Pancreas (tissue), 10 donors: Measurements from ENCODE around the gene FBN3. TPM values are rescaled to one million over a fixed set of nuclear protein-coding genes. Genes with fewer than 3 reads are reported as not detected.

Experiments used
- ATAC-seq, 4 donors: fragments of 200-7000 bp; cut with Tn5 transposase; one replicate each; pipeline versions ENCODE4 v1.8.0 to v1.9.1; 2020; ENCODE audit warnings: mild to moderate bottlenecking in 4 of 4, moderate library complexity in 4 of 4
- DNase-seq, 6 donors: peaks; one replicate each; pipeline ENCODE4 v3.0.0-alpha.2; 2020
- FAIRE-seq: peaks from 2 replicates; lab custom pipeline; 2012; peaks lifted over from hg19 to GRCh38; lab: Jason Lieb, UNC
- H3K27ac ChIP-seq, 4 donors: fragments of 200-600 bp; sonication (generic); 1 replicate in 3 of 4; 2 replicates in 1 of 4; pipeline versions ENCODE4 v1.5.0 to v1.8.0; 2020
- H3K27me3 ChIP-seq, 4 donors: fragments of 200-600 bp; one replicate each; pipeline ENCODE4 v1.8.0; 2021
- H3K36me3 ChIP-seq, 3 donors: fragments of 200-600 bp; sonication (generic) in 1 of 3; one replicate each; pipeline versions ENCODE4 v1.5.0 to v1.8.0; 2020 to 2021
- H3K4me1 ChIP-seq, 3 donors: fragments of 200-600 bp; one replicate each; pipeline ENCODE4 v1.8.0; 2021
- H3K4me3 ChIP-seq, 4 donors: fragments of 200-600 bp; sonication (generic) in 2 of 4; one replicate each; pipeline versions ENCODE4 v1.5.0 to v1.8.0; 2020 to 2021
- H3K9me3 ChIP-seq, 4 donors: fragments of 200-600 bp; one replicate each; pipeline ENCODE4 v1.8.0; 2021
- WGBS, 2 donors: extraction: QIAGEN DNeasy Blood & Tissue Kit; methylation state at CpG; one replicate each; pipeline ENCODE4 v1.1.7; 2013; 5-methylcytosine and 5-hydroxymethylcytosine counted together
- intact Hi-C, 3 donors: fragments of 100-400 bp; cut with DNase I; formaldehyde crosslinking; loops; one replicate each; pipeline versions ENCODE4 v1.11.1 to v1.14.2; 2022
- polyA plus RNA-seq, 2 donors: library from polyadenylated mRNA; stranded (reverse); fragments of 200-250 nt; gene quantifications; one replicate each; pipeline ENCODE4 v1.2.3, GENCODE V29; 2013
- total RNA-seq, 6 donors: library from RNA; stranded (reverse); fragmentation: NEBNext Ultra II Directional in 4 of 6; extraction: Animal tissue kit (Norgen Biotek cat#: 25700) in 4 of 6; gene quantifications; one replicate each; pipeline versions ENCODE4 v1.2.1 to v1.2.4, GENCODE V29; 2021 to 2023
- TF ChIP-seq, protein P1 (sequence below), 4 donors: fragments of 200-600 bp; sonication (generic) in 3 of 4; IDR thresholded peaks; one replicate each; pipeline versions ENCODE4 v1.5.0 to v1.8.0; 2021; ENCODE audit warnings: antibody characterized with exemption in 4 of 4
- donor health status: healthy with polysubstance abuse.
- donor health status: DM: no; HTN: no; CAD: no; lungs with moderate emphysema.
- donor health status: DM: no; HTN: no; CAD: no.
- donor health status: control.
- donor health status: control.
- donor health status: Bipolar disorder and iron deficiency.
- donor health status: DM: yes; HTN: yes; CAD: no.
- donor health status: DM: no; HTN: no; CAD: no.
- donor health status: DM: no; HTN: no; CAD: no.
- donor health status: DM: yes; HTN: yes; CAD: no.

Gene FBN3
- total and polyA plus RNA-seq, 8 donors = under 0.01 to 0.20 (median 0.03) TPM; not detected in 2

GRCh38 chr19:8138201-8138600 lies 11.2 kb downstream of the FBN3 start:
- DNase-seq = no peak
- intact Hi-C loops = no loop called here

DNA sequence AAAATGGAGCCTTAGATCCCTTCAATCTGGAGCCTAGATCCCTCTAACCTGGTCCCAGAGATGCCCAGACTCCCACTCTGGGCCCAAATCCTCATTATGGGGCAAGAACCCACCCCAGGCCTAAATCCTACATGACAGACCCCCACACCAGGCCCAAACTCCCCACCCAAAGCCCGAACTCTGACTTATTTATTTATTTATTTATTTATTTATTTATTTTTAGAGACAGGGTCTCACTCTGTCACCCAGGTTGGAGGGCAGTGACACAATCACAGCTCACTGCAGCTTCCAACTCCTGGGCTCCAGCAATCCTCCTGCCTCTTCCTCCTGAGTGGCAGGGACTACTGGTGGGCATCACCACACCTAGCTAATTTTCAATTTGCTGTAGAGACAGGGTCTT lies 12.0 kb downstream of the FBN3 start:
- H3K27me3 ChIP-seq = no peaks in the 10 kb centered on the region
- intact Hi-C loops = no loop called here
- no peaks in the 10 kb centered on the region for H3K9me3 ChIP-seq
- FAIRE-seq (no peak), ATAC-seq (no peak), DNase-seq (no peak)
- TF ChIP-seq, protein P1, sequence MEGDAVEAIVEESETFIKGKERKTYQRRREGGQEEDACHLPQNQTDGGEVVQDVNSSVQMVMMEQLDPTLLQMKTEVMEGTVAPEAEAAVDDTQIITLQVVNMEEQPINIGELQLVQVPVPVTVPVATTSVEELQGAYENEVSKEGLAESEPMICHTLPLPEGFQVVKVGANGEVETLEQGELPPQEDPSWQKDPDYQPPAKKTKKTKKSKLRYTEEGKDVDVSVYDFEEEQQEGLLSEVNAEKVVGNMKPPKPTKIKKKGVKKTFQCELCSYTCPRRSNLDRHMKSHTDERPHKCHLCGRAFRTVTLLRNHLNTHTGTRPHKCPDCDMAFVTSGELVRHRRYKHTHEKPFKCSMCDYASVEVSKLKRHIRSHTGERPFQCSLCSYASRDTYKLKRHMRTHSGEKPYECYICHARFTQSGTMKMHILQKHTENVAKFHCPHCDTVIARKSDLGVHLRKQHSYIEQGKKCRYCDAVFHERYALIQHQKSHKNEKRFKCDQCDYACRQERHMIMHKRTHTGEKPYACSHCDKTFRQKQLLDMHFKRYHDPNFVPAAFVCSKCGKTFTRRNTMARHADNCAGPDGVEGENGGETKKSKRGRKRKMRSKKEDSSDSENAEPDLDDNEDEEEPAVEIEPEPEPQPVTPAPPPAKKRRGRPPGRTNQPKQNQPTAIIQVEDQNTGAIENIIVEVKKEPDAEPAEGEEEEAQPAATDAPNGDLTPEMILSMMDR (IDR thresholded peaks at IDR 0.05) = no peak
- no peaks in the 10 kb centered on the region for H3K36me3 ChIP-seq
- no peak overlapping the region for H3K4me3 ChIP-seq
- 98 to 100% methylated on average over 1 of the region's 1 CpG for WGBS, 2 donors
- no peak overlapping the region for H3K27ac ChIP-seq
- peaks cover 0 to 8% (median 6%) of the 10 kb centered on the region in 3 donors for H3K4me1 ChIP-seq

More at GRCh38 chr19:8138201-8138600, 11.2 kb downstream of the FBN3 start:
- no peaks in the 10 kb centered on the region for H3K9me3 ChIP-seq
- 91 to 94% methylated on average over 15 to 17 of the region's 17 CpGs for WGBS, 2 donors
- no peak overlapping the region for H3K4me3 ChIP-seq
- no peaks in the 10 kb centered on the region for H3K27me3 ChIP-seq
- no peak for FAIRE-seq
- no peak overlapping the region for H3K27ac ChIP-seq
- H3K4me1 ChIP-seq = peaks cover 0 to 8% (median 6%) of the 10 kb centered on the region in 3 donors
- TF ChIP-seq, protein P1 (IDR thresholded peaks at IDR 0.05) = no peak
- ATAC-seq = no peak
- H3K36me3 ChIP-seq = no peaks in the 10 kb centered on the region

- intact Hi-C loops = no loop called here
These were observed 13.3 kb downstream of the FBN3 start for GRCh38 chr19:8135946-8136618.

GRCh38 chr19:8132858-8133458 lies 16.4 kb downstream of the FBN3 start:
- DNase-seq (no peak), FAIRE-seq (no peak), ATAC-seq (no peak)
- Histone ChIP-seq H3K4me1 (no peaks in the 10 kb centered on the region), H3K27me3 (no peaks in the 10 kb centered on the region), H3K4me3 (no peak overlapping the region), H3K36me3 (no peaks in the 10 kb centered on the region), H3K9me3 (no peaks in the 10 kb centered on the region), H3K27ac (no peak overlapping the region)
- TF ChIP-seq, protein P1 (IDR thresholded peaks at IDR 0.05) = no peak
- intact Hi-C loops = no loop called here
- WGBS, 2 donors = 64 to 77% methylated on average over 20 of the region's 20 CpGs

More at GRCh38 chr19:8135946-8136618, 13.3 kb downstream of the FBN3 start:
- TF ChIP-seq, protein P1 (IDR thresholded peaks at IDR 0.05) = no peak
- H3K36me3 ChIP-seq = no peaks in the 10 kb centered on the region
- no peak for DNase-seq
- peaks cover 0 to 8% (median 6%) of the 10 kb centered on the region in 3 donors for H3K4me1 ChIP-seq
- H3K27me3 ChIP-seq = no peaks in the 10 kb centered on the region
- no peaks in the 10 kb centered on the region for H3K9me3 ChIP-seq
- no peak overlapping the region for H3K4me3 ChIP-seq
- no peak overlapping the region for H3K27ac ChIP-seq
- no peak for FAIRE-seq
- 91 to 93% methylated on average over 32 of the region's 32 CpGs for WGBS, 2 donors
- ATAC-seq = no peak

DNA sequence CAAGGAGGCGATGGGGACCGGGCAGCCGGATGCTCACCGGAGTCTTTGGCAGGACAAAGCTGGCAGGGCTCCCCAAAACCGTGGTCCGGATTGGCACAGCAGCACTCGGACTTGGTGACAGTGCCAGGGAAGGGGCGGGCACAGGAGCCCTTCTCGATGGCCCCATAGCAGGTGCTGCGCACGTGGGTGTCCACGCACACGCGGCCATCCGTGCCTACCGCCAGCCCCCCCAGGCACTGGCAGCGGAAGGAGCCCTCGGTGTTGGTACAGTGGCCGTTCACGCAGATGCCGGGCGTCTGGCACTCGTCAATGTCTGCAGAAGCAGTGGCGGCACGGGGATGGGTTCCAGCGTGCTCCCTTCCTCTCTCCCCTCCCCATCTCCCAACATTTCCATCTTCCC lies 17.9 kb downstream of the FBN3 start:
- Histone ChIP-seq H3K4me3 (no peak overlapping the region), H3K4me1 (no peaks in the 10 kb centered on the region), H3K27me3 (no peaks in the 10 kb centered on the region), H3K27ac (no peak overlapping the region), H3K36me3 (no peaks in the 10 kb centered on the region), H3K9me3 (no peaks in the 10 kb centered on the region)
- 74 to 82% methylated on average over 26 of the region's 26 CpGs for WGBS, 2 donors
- no peak for DNase-seq
- no peak for FAIRE-seq
- TF ChIP-seq, protein P1 (IDR thresholded peaks at IDR 0.05) = no peak
- intact Hi-C loops = no loop called here
- ATAC-seq = no peak
